HG03457 (cell line): ENCODE results near the gene APOBEC3C.
"Not testable (repeated sequence)": the region's sequence is repeated elsewhere in the genome, so short reads cannot be mapped to it uniquely, and the experiment has no call there.

Experiments used
- ATAC-seq: cut with Tn5 transposase; IDR thresholded peaks from one replicate; pipeline ENCODE4 v1.9.1; 2021; ENCODE audit warnings: moderate number of reproducible peaks; ENCODE audit not compliant: unreplicated experiment

Gene APOBEC3C

DNA sequence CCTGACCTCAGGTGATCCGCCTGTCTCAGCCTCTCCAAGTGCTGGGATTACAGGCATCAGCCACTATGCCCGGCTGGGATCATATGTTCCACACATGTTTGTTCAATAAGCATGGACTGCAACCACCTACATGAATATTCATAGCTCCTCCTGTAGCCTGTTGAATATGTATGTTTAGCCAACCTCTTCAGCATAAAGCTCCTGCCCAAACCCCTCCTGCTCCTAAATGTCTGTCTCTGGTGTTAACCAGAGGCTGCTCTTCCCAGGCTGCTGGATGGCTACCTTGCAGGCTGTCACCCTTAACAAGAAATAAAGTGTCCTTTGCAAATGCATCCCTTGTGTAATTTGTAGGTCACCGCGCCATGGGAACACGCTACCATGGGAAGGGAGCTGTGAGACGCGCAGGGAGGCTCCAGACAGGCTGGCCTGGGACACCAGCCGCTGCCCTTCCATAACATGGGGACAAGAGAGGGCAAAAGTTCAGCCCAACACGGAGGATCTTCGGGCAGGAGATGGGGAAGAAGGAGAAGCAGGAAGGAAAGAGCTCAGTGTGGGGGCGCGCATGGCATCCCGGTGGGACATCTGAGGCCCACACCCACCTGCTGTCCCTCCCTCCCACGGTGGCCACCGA, 6.1 kb downstream of the APOBEC3C start:
- ATAC-seq: not testable (repeated sequence)

GRCh38 chr22:39021552-39022250, 7.6 kb downstream of the APOBEC3C start:
- ATAC-seq: no peak

GRCh38 chr22:39024519-39025308, 10.7 kb downstream of the APOBEC3C start:
- no peak for ATAC-seq

GRCh38 chr22:39026509-39027150, 12.6 kb downstream of the APOBEC3C start:
- ATAC-seq: no peak

DNA sequence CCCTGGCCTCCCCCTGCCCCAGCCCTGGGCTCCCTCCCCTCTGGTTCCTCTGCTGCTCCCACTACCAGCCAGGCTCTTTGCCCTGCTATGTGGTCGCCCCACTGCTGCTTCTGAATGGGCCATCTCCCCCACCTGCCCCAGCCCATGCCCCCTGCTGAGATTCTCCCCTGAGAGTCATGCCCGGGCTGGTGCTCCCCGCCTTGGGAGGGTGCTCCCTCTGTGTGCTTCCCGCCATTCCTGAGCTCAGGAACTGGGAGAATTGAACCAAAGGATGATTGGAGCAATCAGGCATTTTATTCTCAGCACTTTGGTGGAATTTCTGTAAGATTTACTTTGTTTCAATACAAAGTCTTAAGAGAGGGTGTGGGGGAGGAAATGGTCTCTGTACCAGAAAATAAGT, 13.7 kb downstream of the APOBEC3C start:
- no peak for ATAC-seq

- no peak for ATAC-seq
Observed at GRCh38 chr22:39028281-39028680, 14.2 kb downstream of the APOBEC3C start.

- no peak for ATAC-seq
Observed at GRCh38 chr22:39029227-39029626, 15.2 kb downstream of the APOBEC3C start.

DNA sequence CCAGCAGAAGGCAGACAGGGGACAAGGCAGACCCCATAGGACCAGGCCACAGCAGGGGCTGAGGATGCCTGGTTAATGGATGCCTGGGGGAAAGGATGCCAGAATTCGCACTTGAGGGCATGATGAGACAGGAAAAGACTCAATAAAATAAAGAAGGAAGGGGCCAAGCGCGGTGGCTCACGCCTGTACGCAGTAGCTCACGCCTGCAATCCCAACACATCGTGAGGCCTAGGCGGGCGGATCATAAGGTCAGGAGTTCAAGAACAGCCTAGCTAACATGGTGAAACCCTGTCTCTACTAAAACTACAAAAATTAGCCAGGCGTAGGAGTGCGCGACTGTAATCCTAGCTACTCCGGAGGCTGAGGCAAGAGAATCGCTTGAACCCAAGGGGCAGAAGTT, 16.6 kb downstream of the APOBEC3C start:
- no peak for ATAC-seq

DNA sequence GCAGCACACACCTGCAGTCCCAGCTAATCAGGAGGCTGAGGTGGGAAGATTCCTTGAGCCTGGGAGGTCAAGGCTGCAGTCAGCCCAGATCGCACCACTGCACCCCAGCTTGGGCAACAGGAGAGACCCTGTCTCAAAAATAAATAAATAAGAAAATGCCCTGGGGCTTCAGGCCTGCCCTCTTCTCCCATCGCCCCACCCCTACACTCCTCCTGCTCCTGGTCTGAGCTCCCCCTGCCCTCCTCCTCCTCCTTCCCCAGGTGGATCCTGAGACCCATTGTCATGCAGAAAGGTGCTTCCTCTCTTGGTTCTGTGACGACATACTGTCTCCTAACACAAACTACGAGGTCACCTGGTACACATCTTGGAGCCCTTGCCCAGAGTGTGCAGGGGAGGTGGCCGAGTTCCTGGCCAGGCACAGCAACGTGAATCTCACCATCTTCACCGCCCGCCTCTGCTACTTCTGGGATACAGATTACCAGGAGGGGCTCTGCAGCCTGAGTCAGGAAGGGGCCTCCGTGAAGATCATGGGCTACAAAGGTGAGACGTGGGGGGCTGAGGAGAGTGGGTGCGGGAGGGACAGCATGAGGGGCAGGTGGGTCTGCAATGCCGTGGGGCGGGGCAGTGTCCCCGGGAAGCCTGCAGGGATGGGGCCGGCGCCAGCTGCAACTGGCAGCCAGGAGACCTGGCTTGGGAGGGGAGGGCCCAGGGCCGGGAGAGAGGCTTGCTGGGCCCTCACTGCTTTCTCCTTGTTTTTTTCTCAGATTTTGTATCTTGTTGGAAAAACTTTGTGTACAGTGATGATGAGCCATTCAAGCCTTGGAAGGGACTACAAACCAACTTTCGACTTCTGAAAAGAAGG, 17.6 kb downstream of the APOBEC3C start:
- not testable (repeated sequence) for ATAC-seq

GRCh38 chr22:39037071-39037470, 23.0 kb downstream of the APOBEC3C start:
- ATAC-seq: not testable (repeated sequence)

DNA sequence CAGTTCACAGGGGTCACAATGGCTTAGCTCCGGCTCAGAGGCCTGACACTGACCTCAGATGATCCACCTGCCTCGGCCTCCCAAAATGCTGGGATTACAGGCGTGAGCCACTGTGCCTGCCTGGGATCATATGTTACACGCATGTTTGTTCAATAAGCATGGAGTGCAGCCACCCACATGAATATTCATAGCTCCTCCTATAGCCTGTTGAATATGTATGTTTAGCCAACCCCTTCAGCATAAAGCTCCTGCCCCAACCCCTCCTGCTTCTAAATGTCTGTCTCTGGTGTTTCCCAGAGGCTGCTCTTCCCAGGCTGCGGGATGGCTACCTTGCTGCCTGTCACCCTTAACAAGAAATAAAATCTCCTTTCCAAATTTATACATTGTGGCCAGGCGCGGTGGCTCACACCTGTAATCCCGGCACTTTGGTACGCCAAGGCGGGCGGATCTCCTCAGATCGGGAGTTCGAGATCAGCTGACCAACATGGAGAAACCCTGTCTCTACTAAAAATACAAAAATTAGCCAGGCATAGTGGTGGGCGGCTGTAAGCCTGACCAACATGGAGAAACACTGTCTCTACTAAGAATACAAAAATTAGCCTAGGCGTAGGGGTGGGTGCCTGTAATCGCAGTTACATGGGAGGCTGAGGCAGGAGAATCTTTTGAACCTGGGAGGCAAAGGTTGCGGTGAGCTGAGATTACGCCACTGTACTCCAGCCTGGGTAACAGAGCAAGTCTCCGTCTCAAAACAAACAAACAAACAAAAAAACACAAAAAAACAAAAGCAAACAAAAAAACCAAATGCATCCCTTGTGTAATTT, 25.5 kb downstream of the APOBEC3C start:
- no peak for ATAC-seq

GRCh38 chr22:39040155-39040537, 26.1 kb downstream of the APOBEC3C start:
- not testable (repeated sequence) for ATAC-seq

DNA sequence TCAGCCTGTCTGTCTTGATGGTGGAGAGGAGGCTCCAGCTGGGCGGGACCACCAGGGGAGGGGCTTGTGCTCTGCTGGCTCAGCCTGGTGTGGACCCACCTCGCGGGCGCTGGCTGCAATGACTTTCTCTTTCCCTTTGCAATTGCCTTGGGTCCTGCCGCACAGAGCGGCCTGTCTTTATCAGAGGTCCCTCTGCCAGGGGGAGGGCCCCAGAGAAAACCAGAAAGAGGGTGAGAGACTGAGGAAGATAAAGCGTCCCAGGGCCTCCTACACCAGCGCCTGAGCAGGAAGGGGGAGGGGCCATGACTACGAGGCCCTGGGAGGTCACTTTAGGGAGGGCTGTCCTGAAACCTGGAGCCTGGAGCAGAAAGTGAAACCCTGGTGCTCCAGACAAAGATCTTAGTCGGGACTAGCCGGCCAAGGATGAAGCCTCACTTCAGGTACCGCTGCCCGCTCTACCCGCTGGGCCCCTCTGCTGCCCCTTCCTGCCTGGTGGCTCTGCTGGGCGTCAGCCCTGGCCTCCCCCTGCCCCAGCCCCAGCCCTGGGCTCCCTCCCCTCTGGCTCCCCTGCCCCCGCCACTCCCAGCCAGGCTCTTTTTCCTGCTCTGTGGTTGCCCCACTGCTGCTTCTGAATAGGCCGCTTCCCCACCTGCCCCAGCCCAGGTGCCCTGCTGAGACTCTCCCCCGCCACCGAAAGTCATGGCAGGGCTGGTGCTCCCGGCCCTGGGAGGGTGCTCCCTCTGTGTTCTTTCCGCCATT, 26.7 kb downstream of the APOBEC3C start, which contains the start of gene APOBEC3F:
TSS of gene APOBEC3F (plus strand) at position 327 of the 759 bp plus-strand sequence. CDS start at position 424, 97 bp downstream.
- ATAC-seq: peak; percentile 83

GRCh38 chr22:39041908-39042307, 27.9 kb downstream of the APOBEC3C start:
- no peak for ATAC-seq

DNA sequence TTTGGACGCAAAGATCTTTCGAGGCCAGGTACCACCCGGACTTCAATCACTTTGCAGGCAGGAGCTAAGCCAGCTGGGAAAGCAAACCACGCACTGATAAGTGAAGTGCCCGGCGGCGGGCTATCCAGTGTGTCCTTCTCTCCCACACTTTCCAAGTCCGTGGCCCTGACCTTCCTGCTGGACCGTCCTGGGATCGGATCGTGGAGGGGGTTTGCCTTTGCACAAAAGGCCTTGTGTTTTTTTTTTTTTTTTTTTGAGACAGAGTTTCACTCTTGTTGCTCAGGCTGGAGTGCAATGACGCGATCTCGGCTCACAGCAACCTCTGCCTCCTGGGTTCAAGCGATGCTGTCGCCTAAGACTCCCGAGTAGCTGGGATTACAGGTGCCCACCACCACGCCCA, 29.0 kb downstream of the APOBEC3C start:
- not testable (repeated sequence) for ATAC-seq

GRCh38 chr22:39045136-39045535, 31.1 kb downstream of the APOBEC3C start:
- not testable (repeated sequence) for ATAC-seq

GRCh38 chr22:39049486-39049885, 35.4 kb downstream of the APOBEC3C start:
- ATAC-seq: not testable (repeated sequence)

GRCh38 chr22:39051844-39052495, 37.9 kb downstream of the APOBEC3C start:
- not testable (repeated sequence) for ATAC-seq
